T-helper 1 cell (primary cell): Measurements from ENCODE around the gene SRBD1.
A peak's percentile ranks its signal among the peaks of the same experiment; 100 is the strongest.

Source experiments
- DNase-seq, 5 donors: peaks; one replicate each; pipeline ENCODE4 v3.0.0-alpha.2; 2012 to 2020

Gene SRBD1

DNA sequence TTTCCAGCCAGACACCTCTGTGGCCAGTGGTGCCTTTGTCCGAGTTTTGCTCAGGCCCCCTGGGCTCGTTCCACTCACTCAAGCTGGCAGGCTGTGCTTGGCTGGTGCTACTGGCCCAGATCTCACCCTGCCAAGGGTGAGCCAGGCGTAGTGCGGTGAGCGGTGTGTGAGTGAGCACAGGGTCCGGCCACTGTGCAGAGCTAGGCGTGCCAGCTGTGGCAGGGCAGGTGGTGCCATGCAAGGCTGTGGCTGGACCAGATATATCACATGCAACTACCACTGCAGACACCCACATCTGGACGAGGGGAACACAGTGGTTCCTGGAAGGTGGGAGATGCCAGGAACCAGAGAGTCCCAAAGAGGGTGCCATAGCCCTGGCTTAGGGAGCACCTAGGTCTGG lies 70.1 kb downstream of the SRBD1 start:
- DNase-seq, result no peak

DNA sequence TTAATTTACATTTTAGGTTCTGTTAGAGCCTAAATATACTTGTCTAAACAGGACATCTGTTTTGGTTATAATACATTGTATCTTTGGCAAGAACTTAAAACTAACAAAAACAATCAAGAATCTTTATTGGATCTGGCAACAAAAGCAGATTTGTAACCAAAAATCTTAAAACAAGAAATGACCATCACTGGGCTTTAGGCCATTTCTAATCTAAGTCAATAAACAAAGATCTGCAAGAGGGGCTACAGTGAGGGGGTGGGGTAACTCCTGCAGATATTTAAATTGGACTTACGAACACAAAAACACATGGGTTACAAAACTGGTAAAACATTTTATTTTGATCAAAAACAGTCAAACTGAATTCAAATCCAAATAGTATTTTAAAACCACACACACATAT lies 77.3 kb downstream of the SRBD1 start:
- DNase-seq, result no peak

DNA sequence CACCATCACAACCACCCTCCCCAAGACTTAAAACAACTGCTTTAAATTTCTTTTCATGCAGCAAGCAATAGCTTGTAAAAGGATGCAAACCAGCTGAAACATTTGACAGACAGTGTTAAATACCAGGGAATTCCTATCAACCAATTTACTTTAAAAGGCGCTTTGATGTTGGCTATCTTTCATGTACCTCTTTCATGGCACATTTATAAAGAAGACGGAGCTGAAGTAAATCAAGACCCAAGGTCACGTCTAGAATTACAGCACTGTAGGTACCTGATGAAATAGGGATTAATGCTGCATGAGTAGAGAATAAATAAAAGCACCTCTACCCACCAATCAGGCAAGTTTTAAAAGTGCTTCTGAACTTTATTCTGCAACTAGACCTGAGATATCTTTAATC lies 78.9 kb downstream of the SRBD1 start:
- no peak for DNase-seq

DNA sequence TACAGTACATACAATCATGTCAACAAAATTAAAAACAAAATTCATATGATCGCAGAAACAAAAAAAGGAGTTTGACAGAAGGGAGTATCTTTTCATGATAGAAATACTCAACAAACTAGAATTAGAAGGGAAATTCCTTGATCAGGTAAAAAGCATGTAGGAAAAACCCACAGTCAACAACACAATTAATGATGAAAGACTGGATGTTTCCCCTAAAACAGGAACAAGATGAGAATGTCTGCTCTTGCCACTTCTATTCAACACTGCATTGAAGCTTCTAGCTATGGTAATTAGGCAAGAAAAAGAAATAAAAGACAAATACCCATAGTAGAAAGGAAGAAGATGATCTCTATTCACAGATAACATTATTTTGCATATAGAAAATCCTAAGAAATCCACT lies 87.1 kb downstream of the SRBD1 start:
- DNase-seq, result no peak

DNA sequence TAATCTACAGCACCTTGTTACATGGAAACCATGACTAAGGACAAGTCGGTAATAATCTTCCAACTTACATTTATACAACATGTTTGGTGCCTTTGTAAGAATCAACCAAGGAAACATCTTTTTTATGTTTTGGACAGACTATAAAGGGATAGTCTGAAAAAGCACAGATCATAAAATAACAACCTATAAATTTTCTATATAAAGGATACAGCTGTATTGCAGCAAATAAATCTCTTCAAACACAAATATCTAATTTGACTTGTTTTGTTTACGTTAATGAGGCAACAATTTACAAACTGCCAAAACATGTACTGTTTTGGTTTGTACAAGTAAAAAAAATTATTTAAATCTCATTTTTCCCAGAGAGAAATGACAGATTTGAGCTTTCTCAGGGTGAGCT lies 92.5 kb downstream of the SRBD1 start:
- no peak for DNase-seq

DNA sequence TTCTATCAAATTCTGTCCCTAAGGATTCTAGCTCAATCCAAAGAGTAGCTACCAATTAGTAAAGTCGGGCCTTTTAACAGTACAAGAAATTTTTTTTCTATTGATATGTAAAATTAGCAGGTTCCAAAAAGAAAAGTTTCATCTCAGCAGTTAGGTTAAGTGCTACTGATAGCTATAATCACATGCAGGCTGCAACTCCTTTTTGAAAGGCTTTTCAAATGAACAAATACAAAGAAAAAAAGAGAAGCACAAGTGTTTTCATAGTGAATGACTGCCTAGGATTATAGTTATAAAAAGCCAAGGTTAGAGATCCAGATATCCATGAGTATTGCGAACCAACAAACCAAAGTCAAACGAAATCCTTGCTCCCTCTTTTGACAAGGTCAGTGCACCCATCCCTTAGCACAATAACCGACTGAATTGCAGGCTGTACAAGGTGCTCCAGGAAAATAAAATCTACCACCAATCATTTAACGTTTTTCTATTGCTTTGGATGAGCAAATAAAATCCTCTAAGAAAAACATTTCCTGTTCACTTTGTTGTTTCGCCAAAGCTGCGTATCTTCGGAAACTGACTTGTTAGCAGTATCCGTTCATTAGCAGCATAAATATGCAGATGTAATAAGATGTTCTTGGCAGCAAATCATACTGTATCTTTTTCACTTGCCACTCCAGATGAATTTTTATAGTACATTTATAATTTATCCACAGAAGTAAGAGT lies 100.2 kb downstream of the SRBD1 start:
- DNase-seq, result no peak

DNA sequence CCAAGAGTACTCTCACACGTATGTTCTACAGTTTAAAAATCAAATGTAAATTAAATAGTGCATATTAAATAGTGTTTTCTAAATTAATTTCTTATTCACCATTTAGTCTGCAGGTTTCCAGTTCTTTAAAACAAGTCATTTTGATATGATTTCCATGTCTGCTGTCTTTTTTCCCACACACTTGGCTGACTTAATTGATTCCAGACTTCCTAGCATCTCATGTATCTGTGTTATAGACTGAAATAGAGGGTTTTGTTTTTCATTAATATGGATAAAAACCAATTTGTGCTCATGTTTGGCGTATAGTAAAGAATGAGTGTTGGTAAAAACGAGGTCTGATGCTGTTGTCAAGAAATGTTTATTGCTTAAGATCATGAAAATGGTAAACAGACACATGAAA lies 104.3 kb downstream of the SRBD1 start:
- DNase-seq, result no peak

DNA sequence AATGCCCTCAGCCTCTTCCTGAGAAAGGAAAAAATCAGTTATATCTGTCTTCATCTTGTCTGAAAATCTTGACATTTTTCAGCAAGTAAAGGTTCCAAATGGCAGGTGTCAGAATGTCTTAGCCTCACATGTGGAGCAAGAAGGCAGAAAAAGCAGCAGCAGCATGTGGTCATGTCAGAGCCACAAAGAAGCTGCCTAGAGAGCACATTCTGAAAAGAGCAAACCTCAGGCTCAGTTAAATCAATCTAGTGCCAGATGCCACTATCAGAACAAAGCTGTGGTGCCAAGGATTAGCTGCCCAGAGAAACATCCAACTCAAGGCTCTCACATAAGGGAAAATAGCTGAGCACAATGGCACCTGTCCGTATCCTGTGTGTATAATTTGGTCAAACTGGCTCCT lies 105.9 kb downstream of the SRBD1 start:
- DNase-seq, result no peak

DNA sequence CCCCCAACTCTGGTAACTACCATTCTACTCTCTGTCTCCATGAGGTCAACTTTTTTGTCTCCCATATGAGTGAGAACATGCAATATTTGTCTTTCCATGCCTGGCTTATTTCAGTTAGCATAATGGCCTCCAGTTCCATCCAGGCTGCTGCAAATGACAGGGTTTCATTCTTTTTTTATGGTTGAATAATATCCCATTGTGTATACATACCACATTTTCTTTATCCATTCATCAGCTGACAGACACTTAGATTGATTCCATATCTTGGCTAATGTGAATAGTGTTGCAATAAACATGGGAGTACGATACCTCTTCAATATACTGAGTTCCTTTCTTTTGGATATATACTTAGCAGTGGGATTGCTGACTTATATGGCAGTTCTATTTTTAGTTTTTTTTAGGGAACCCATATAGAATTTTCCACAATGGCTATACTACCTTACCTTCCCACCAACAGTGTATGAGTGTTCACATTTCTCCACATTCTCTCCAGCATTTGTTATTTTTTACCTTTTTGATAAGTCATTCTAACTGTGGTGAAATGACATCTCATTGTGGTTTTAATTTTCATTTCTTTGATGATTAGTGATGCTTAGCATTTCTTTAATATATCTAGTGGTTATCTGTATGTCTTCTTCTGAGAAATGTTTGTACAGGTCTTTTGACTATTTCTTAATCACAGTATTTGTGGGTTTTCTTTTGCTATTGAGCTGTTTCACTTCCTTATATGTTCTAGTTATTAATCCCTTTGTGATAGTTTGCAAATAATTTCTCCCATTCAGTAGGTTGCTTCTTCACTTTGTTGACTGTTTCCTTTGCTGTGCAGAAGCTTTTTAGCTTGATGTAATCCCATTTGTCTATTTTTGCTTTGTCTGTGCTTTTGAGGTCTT lies 112.2 kb downstream of the SRBD1 start:
- DNase-seq, result no peak

DNA sequence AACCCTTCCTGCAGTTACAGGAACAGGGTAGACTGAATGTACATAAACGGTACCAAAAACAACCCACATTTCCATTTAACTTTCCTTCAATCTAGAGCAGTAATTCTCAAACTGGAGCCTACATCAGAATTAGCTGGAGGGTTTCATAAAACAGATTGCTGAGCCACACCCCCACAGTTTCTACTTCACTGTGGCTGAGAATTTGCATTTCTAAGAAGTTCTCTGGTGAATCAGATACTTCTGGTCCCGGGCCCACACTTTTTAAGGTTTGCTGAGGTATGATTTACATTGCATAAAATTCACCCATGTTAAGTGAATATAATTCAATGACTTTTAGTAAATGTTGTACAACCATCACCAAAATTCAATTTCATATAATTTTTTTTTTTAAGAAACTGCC lies 113.7 kb downstream of the SRBD1 start:
- DNase-seq, result peak in 1 of 5 donors; percentile 29

DNA sequence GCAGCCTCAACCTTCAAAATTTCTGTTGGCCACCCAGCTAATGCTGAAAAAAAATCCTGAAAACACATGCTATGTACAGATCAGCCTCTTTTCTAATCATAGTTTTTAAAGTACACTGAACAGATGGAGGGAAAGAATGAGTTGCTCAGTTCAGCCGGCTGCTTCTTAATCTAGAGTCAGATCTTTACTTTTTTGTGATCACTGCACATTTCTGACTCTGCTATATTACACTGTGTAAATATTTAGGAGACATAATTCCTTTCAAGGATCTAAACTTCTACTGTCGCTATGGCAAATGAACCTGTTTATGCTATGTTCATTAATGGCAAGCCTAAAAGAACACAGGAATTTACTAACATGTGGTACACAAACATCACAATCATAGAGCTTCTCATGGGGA lies 114.2 kb downstream of the SRBD1 start:
- no peak for DNase-seq

DNA sequence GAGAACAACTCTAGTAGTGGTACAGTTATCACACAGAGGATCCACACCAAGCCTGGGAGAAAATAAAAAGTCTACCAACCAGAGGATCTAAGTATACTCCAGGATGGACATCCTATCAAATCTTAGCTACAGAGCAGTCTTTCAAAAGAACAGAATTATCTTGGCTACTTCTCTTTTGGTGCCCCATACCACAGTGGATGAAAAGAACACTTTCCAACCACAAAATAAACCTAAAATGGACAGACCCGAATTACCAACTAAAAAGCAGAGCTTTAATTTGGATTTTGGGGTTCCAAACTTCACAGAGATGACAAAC lies 116.1 kb downstream of the SRBD1 start:
- DNase-seq, result no peak

DNA sequence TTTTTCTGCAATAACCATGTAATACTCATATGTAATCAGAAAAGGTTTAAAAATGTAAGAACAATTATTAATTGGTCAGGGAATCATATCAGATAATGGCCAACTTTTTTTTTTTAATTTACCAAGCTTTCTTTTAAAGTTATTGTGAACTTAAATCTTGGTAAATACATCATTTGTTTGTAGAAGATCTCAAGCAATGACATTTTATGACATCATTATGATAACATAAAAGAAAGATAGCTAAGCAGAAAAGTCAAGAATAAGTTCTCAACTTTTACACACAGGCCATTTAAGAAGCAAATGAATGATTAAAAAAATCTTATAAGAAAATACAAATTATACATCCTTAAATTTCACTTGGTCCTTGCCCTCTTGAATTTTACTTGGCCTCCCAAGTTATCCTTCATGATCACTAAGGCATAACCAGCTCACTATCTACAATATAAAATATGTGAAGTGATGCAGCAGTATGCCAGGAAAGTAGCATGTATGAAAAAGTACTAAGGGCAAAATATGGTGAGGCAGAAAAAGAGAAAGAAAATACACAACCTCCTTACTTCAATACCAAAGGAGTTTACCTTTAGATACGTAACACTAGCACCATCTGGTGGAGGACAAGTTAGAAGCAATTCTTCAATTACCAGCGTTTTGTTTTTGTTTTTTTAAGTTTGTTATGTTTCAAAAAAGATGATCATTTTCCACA lies 116.6 kb downstream of the SRBD1 start:
- DNase-seq, result peak in 1 of 5 donors; percentile 49

DNA sequence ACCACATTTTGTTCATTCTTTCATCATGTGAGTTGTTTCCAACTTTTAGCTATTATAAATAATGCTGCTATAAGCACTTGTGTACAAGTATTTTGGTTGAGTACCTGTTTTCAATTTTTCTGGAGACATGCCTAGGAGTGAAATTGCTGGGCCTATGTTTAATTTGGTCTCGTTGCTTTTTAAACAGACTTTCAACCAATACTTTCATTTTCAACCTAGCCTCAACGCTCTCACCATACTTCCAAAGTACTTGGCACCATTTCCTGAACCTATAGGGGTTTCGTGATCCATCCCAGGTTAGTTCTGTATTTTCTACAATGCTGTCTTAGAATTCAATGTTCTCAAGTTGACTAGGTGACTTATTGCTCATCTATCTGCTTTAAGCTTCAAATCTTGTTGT lies 126.1 kb downstream of the SRBD1 start:
- DNase-seq, result no peak

DNA sequence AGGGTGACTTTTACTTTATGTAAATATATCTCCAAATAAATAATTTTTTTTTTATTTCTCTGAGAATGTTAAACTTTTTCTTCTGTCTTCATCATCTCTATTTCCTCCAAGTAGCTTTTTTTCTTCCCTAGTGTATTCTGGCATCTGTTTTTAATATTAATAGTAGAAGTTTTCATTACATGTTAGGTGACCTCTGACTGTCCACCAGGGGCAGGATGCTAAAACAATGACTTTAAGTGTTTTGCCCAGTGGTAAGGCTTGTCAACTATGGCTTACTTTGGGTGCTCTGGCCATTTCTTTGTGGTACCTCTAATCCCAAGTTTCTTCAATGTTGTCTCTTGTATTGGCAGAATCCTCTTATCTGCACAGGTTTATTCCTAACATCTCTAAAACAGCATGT lies 127.1 kb downstream of the SRBD1 start:
- no peak for DNase-seq

DNA sequence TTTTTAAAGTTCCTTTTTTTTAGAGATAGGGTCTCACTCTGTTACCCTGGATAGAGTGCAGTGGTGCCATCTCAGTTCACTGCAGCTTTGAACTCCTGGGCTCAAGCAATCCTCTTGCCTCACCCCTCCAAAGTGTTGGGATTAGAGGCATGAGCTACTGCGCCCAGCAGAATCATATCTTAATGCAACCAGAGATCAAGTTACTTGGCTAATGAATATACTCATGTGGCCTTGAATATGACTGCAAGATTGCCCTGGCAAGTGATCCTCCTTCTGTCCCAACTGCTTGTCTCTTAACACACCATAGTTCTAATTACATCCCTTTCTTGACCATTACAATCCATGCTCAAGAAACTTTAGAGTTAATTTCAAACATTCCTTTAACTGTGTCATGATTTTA lies 133.5 kb downstream of the SRBD1 start:
- DNase-seq, result no peak

DNA sequence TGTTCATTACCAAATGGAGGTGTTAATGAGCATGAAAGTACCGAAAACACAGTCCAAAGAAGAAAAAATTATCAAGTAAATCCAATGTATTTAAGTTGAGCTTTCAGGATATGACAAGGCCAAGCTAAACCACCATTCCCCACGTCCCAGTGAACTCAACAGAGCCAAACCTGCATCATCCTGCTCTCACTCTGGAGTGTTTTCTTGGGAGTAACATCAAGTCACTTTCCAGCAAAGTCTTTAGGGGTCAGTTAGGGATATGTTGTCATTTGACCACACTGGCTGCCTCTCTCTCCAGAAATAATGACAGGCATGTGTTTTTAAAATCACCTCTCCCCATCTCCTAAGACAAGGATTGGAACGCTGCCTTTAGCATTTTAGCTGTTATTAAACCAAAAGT lies 140.5 kb downstream of the SRBD1 start:
- no peak for DNase-seq

DNA sequence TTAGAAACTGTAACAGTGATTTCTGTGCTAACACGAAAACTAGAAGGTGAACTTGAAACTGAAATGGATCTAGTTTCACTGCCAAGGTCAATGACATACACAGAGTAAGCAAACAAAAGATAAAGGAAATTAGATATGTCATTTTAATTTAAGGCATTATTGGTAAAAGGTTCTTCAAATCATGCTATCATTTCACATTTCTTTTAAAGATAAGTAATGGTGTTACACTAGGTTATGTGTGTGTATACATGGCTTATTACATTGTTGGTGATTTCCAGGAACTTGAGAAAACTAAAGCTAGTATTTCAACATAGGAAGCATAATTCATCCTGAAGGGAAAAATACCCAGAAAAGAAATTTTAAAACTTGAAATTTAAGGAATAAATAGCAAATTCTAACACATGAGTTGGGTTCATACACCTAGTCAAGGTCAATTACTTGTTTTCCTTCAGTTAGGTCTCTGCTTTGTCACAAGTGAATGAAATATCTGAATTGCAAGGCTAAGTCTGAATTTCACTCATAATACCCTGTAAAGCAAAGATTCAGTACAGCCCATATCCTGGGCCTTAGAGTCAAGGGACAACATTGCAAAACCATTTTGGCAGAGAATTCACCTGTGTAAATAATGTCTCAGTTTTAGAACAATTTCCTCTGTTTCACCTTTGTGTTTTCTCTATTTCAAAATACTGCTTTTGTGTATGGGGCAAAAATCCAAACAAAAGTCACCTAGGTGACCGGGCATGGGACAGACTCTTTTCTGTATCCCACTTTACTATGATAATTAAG lies 141.6 kb downstream of the SRBD1 start:
- DNase-seq, result no peak

DNA sequence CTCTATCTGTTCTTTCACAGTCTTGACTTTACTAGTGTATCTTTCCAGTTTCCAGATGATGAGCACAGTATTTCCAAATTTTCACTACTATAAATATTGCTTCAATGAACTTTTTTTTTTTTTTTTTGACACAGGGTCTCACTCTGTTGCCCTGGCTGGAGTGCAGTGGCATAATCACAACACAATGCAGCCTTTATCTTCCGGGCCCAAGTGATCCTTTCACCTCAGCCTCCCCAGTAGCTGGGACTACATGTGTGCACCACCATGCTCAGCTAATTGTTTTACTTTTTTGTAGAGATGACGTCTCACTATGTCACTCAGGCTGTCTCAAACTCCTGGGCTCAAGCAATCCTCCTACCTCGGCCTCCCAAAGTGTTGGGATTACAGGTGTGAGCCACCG lies 142.8 kb downstream of the SRBD1 start:
- DNase-seq, result no peak

DNA sequence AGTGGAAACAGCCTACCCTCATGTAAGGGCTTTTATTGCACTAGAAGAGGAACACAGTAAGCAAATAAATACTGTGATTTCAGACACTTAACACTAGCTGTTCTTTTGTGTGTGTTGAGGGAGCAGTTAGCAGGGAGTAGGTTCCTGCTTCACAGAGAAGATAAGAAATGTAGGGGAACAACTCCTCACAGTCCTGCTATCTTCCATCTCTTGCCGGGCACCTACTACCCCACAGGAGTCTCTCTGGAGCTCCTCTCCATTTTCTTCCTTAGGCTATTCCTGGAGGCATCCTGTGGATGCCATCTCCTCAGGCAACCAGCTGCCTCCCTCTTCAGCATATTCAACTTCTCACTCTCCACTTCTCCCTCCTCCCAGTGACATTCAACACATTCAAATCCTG lies 145.0 kb downstream of the SRBD1 start:
- no peak for DNase-seq

DNA sequence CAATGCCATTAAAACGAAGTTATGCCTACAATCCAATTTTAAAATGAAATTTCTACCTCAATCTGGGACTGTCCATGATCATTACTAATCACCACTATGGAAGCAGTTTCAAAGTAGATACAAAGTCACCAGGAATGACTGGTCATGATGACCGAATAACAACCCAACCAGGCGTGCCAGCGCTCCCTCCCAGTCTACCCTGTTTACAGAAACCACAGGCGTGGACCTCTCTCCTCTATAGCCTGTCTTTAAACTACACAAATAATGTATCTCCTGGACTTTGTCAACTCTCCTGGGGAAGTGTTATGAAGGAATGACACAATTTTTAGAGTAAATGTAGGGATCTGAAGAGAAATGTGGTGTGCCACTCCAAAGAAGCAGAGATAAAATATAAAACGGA lies 150.2 kb downstream of the SRBD1 start:
- DNase-seq, result no peak

DNA sequence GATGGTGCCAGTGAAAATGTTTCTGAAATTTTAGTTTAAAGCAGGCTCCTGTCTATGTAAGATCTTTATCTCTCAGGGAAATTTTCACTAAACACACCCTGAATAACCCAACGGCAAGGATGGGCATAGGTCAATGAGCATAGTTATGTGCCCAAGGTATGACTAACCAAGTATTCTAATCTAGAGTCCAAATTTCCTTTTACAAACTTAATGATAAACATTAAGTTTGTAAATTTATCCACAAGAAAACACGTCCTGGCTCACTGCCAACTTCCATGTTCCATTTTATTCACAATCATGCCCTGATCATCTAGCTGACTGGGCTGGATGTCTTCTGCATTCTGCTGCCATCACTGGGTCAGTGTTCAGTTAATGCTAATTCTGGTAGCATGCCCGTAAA lies 151.2 kb downstream of the SRBD1 start:
- DNase-seq, result no peak

DNA sequence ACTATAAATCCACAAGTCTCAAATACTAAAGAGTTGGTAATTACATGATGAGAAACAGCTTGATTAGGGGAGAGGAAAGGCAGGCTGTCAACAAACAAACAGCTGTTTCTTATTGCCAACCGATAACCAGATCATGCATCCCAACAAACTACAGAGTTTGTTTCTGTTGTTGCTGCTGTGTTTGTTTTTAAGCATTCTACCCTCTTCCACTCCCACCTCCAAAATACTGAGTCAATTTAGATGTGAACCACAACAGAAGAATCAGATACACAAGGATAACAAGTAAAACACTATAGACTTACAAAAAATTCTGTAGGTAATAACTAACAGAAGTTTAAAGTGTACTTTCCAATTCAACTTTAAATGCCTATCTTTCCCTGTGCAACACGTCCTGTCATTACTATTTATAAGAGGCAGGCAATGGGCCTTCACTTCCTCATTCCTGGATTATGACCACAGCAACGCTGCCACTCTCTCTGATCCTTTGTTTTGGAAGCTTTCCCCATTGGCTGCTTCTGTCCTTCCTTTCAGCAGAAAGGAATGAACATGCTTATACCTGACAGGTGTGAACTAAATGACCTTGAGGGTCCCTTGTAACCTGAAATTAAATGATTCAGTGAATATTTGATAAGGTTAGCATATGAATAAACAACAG lies 152.0 kb downstream of the SRBD1 start:
- DNase-seq, result no peak
